SK-N-SH (cell line): Measurements from ENCODE around the gene TMEM131. TPM values are rescaled to one million over a fixed set of nuclear protein-coding genes. Genes with fewer than 3 reads are reported as not detected.
"Not testable (repeated sequence)": the region's sequence is repeated elsewhere in the genome, so short reads cannot be mapped to it uniquely, and the experiment has no call there.

Source experiments
- CTCF ChIA-PET: fragments of 300-600, 350-600 bp; formaldehyde crosslinking; extraction: SDS; loops from one replicate; lab custom pipeline; 2021; lab: Yijun Ruan, JAX
- POLR2A ChIA-PET: fragments of 350-600 bp; sonication (Branson Sonifier 250); formaldehyde crosslinking; extraction: SDS; loops from one replicate; lab custom pipeline; 2020; ENCODE audit warnings: antibody characterized with exemption, inconsistent platforms; lab: Yijun Ruan, JAX
- DNase-seq: peaks from one replicate; pipeline ENCODE4 v3.0.0; 2012
- H2AFZ ChIP-seq: fragments of 200-600 bp; sonication (generic); 2 replicates; pipeline ENCODE4 v1.8.1; 2016; ENCODE audit warnings: antibody characterized with exemption, mild to moderate bottlenecking, low read depth
- H3F3A ChIP-seq: fragments of 200-600 bp; sonication (generic); replicated peaks from 2 replicates; pipeline ENCODE3; 2016; ENCODE audit warnings: antibody characterized with exemption, mild to moderate bottlenecking; ENCODE audit not compliant: insufficient read depth
- H3K27ac ChIP-seq, 2 experiments: fragments of 200-500 bp in 1 of 2; fragments of 200-600 bp in 1 of 2; sonication (Bioruptor generic) in 1 of 2; sonication (generic), shearing (Covaris generic) in 1 of 2; 2 replicates each; pipeline versions ENCODE4 v1.5.1 to v1.6.1; 2014 to 2016; ENCODE audit warnings: low read depth in 2 of 2, inconsistent platforms in 1 of 2, low read length in 1 of 2, mild to moderate bottlenecking in 1 of 2, mixed read lengths in 1 of 2
- H3K27me3 ChIP-seq: fragments of 200-600 bp; sonication (generic), shearing (Covaris generic); 2 replicates; pipeline ENCODE4 v1.6.1; 2016; ENCODE audit warnings: mixed run types; ENCODE audit not compliant: insufficient read depth
- H3K36me3 ChIP-seq, 2 experiments: fragments of 200-500 bp in 1 of 2; fragments of 200-600 bp in 1 of 2; sonication (Bioruptor generic) in 1 of 2; sonication (generic) in 1 of 2; replicated peaks in 1 of 2; 2 replicates each; pipeline versions ENCODE3 to v1.5.1; 2014 to 2016; ENCODE audit warnings: low read length in 1 of 2, mild to moderate bottlenecking in 1 of 2; ENCODE audit not compliant: insufficient read depth in 2 of 2, control insufficient read depth in 1 of 2
- H3K4me1 ChIP-seq, 2 experiments: fragments of 200-500 bp in 1 of 2; fragments of 200-600 bp in 1 of 2; sonication (Bioruptor generic) in 1 of 2; sonication (generic), shearing (Covaris generic) in 1 of 2; 2 replicates each; pipeline versions ENCODE4 v1.5.1 to v1.6.1; 2014 to 2016; ENCODE audit warnings: low read depth in 1 of 2, low read length in 1 of 2, mixed run types in 1 of 2; ENCODE audit not compliant: insufficient read depth in 2 of 2, control insufficient read depth in 1 of 2
- H3K4me2 ChIP-seq: fragments of 200-600 bp; sonication (generic), shearing (Covaris generic); 2 replicates; pipeline ENCODE4 v1.6.1; 2017; ENCODE audit warnings: mixed run types
- H3K4me3 ChIP-seq, 2 experiments: fragments of 200-500 bp in 1 of 2; fragments of 200-600 bp in 1 of 2; sonication (Bioruptor generic) in 1 of 2; sonication (generic), shearing (Covaris generic) in 1 of 2; 2 replicates each; pipeline versions ENCODE4 v1.5.1 to v1.8.1; 2014 to 2016; ENCODE audit warnings: low read depth in 2 of 2, inconsistent platforms in 1 of 2, low read length in 1 of 2, mild to moderate bottlenecking in 1 of 2, mixed read lengths in 1 of 2, moderate library complexity in 1 of 2
- H3K79me2 ChIP-seq: fragments of 200-600 bp; sonication (generic); 2 replicates; pipeline ENCODE4 v1.8.1; 2017; ENCODE audit warnings: mild to moderate bottlenecking; ENCODE audit not compliant: insufficient read depth
- H3K9ac ChIP-seq: fragments of 200-600 bp; sonication (generic); 2 replicates; pipeline ENCODE4 v1.6.1; 2017; ENCODE audit warnings: mixed run types
- H3K9me2 ChIP-seq: fragments of 200-600 bp; sonication (generic); 2 replicates; pipeline ENCODE4 v1.6.1; 2017; ENCODE audit warnings: mixed run types
- H3K9me3 ChIP-seq: fragments of 200-600 bp; sonication (generic); 2 replicates; pipeline ENCODE4 v1.6.1; 2017; ENCODE audit warnings: mixed run types, mild to moderate bottlenecking, moderate library complexity
- H4K20me1 ChIP-seq: fragments of 200-600 bp; sonication (generic); 2 replicates; pipeline ENCODE4 v1.6.1; 2017; ENCODE audit warnings: mild to moderate bottlenecking, mixed run types; ENCODE audit not compliant: insufficient read depth
- CHD2 ChIP-seq: fragments of 150-350 bp; IDR thresholded peaks from 2 replicates; pipeline ENCODE4 v1.6.1; 2018; ENCODE audit warnings: low read length; ENCODE audit not compliant: partially characterized antibody
- FOSL2 ChIP-seq: IDR thresholded peaks from 2 replicates; pipeline ENCODE4 v1.4.0; 2012; ENCODE audit warnings: low read depth, mild to moderate bottlenecking, moderate library complexity, borderline replicate concordance
- FOXJ3 ChIP-seq: sonication (generic); formaldehyde crosslinking; IDR thresholded peaks from 2 replicates; pipeline ENCODE4 v1.5.1; 2020; ENCODE audit warnings: mild to moderate bottlenecking, missing genetic modification reagents
- GABPA ChIP-seq: IDR thresholded peaks from 2 replicates; pipeline ENCODE4 v1.4.0; 2012; ENCODE audit warnings: low read depth, mild to moderate bottlenecking
- GATA2 ChIP-seq: sonication (generic); formaldehyde crosslinking; IDR thresholded peaks from 2 replicates; pipeline ENCODE4 v1.5.0; 2020; ENCODE audit warnings: mild to moderate bottlenecking, missing genetic modification reagents
- IRF3 ChIP-seq: fragments of 150-350 bp; IDR thresholded peaks from 2 replicates; pipeline ENCODE4 v1.6.1; 2016; ENCODE audit warnings: mild to moderate bottlenecking, low read depth, low read length
- MEF2A ChIP-seq: IDR thresholded peaks from 2 replicates; pipeline ENCODE4 v1.4.0; 2012; ENCODE audit warnings: low read depth, borderline replicate concordance
- MXI1 ChIP-seq: IDR thresholded peaks from 2 replicates; pipeline ENCODE4 v1.6.1; 2012; ENCODE audit warnings: mild to moderate bottlenecking, low read depth, low read length, improper control_type of control experiment
- NFIC ChIP-seq: IDR thresholded peaks from 2 replicates; pipeline ENCODE4 v1.4.0; 2012; ENCODE audit warnings: borderline replicate concordance
- NRF1 ChIP-seq: IDR thresholded peaks from 2 replicates; pipeline ENCODE4 v1.6.1; 2012; ENCODE audit warnings: low read depth, mild to moderate bottlenecking, low read length
- PBX3 ChIP-seq: IDR thresholded peaks from 2 replicates; pipeline ENCODE4; 2012
- REST ChIP-seq: IDR thresholded peaks from 2 replicates; pipeline ENCODE4 v1.6.1; 2012; ENCODE audit warnings: mild to moderate bottlenecking, low read depth, low read length, moderate library complexity
- RFX5 ChIP-seq: IDR thresholded peaks from 2 replicates; pipeline ENCODE4 v1.6.1; 2012; ENCODE audit warnings: mild to moderate bottlenecking, improper control_type of control experiment, low read length
- RXRA ChIP-seq: IDR thresholded peaks from 2 replicates; pipeline ENCODE4 v1.4.0; 2012; ENCODE audit warnings: low read depth, mild to moderate bottlenecking, borderline replicate concordance
- SIN3A ChIP-seq: IDR thresholded peaks from 2 replicates; pipeline ENCODE4 v1.6.1; 2012; ENCODE audit warnings: low read depth, mild to moderate bottlenecking, low read length, moderate library complexity, borderline replicate concordance
- TCF12 ChIP-seq: IDR thresholded peaks from 2 replicates; pipeline ENCODE4 v1.4.0; 2012
- USF1 ChIP-seq: IDR thresholded peaks from 2 replicates; pipeline ENCODE4 v1.4.0; 2012; ENCODE audit warnings: low read depth, borderline replicate concordance
- YY1 ChIP-seq: IDR thresholded peaks from 2 replicates; pipeline ENCODE4 v1.4.0; 2012; ENCODE audit warnings: low read depth, mild to moderate bottlenecking
- ZBTB33 ChIP-seq: IDR thresholded peaks from 2 replicates; pipeline ENCODE4 v1.4.0; 2012; ENCODE audit warnings: low read depth, borderline replicate concordance
- WGBS: methylation state at CpG from one replicate; pipeline ENCODE4 v1.1.6; 2017; ENCODE audit warnings: low lambda C conversion rate; 5-methylcytosine and 5-hydroxymethylcytosine counted together
- polyA plus RNA-seq, 3 experiments: library from polyadenylated mRNA; depleted of rRNA; stranded (reverse); fragments of >200 nt; gene quantifications; 2 replicates each; pipeline ENCODE4 v1.2.3, GENCODE V29; 2012

Gene TMEM131
- polyA plus RNA-seq, 1 of the 3 experiments (the other 2 are of a cell fraction) = 9.1 TPM

- H3K4me2 ChIP-seq = no peak overlapping the region
- no peak for DNase-seq
- peaks cover 16% of the 10 kb centered on the region for H4K20me1 ChIP-seq
- no peak overlapping the region for H3K9ac ChIP-seq
- H3K36me3 ChIP-seq = no peaks in the 10 kb centered on the region
- no peaks in the 10 kb centered on the region for H3F3A ChIP-seq
- no peak for TF ChIP-seq CHD2
- no peak for TF ChIP-seq PBX3
- TF ChIP-seq RXRA = no peak
- no peak for TF ChIP-seq SIN3A
- no peak for TF ChIP-seq GATA2 (CRISPR knock-in tag)
- no peak for TF ChIP-seq FOSL2
- no peak for TF ChIP-seq REST
- TF ChIP-seq IRF3 = no peak
- no peak for TF ChIP-seq NFIC
- TF ChIP-seq USF1 = no peak
- no peak for TF ChIP-seq MEF2A
- TF ChIP-seq FOXJ3 = no peak
- TF ChIP-seq TCF12 = no peak
- no peak for TF ChIP-seq NRF1
- TF ChIP-seq ZBTB33 = no peak
- TF ChIP-seq RFX5 = no peak
- TF ChIP-seq YY1 = no peak
- no peak for TF ChIP-seq MXI1
- no peak for TF ChIP-seq GABPA
- H2AFZ ChIP-seq = no peak overlapping the region
- peaks cover 0 to 1% of the 10 kb centered on the region in 2 experiments; a peak in 2 of 4 replicates for H3K4me1 ChIP-seq
- H3K9me3 ChIP-seq = no peaks in the 10 kb centered on the region
- H3K27me3 ChIP-seq = no peaks in the 10 kb centered on the region
- POLR2A ChIA-PET = no interaction called here
- WGBS = 97% methylated on average over 5 of the region's 5 CpGs
- no peak overlapping the region for H3K27ac ChIP-seq
- peaks cover 80% of the 10 kb centered on the region for H3K79me2 ChIP-seq
- CTCF ChIA-PET = interaction anchor here (0.8 kb wide), 1 partner anchor 21 kb away, joined by 3 read pairs; no protein-coding TSS in a partner anchor
- no peaks in the 10 kb centered on the region for H3K9me2 ChIP-seq
- no peak overlapping the region for H3K4me3 ChIP-seq
Measured at GRCh38 chr2:97957432-97958183, 38.1 kb downstream of the TMEM131 start.

- DNase-seq, H3K9me3 ChIP-seq, H3F3A ChIP-seq, H3K9me2 ChIP-seq, H3K9ac ChIP-seq, H3K4me1 ChIP-seq, H3K4me3 ChIP-seq, H3K27me3 ChIP-seq, H3K27ac ChIP-seq, H2AFZ ChIP-seq, POLR2A ChIA-PET, H3K36me3 ChIP-seq, H3K4me2 ChIP-seq: not testable (repeated sequence)
- Histone ChIP-seq H3K79me2 (peaks cover 80% of the 10 kb centered on the region), H4K20me1 (peaks cover 16% of the 10 kb centered on the region)
- CTCF ChIA-PET = interaction anchor here (0.8 kb wide), 1 partner anchor 21 kb away, joined by 3 read pairs; no protein-coding TSS in a partner anchor
- 98% methylated on average over 12 of the region's 13 CpGs for WGBS
Measured at GRCh38 chr2:97956753-97957152, 39.0 kb downstream of the TMEM131 start.
